NCI-H1436 (cell line): ENCODE measurements around the gene GYS1.

ENCODE experiments used
- DNase-seq: peaks from one replicate; lab custom pipeline; 2025; lab: John Stamatoyannopoulos, UW

The GYS1 gene

DNA sequence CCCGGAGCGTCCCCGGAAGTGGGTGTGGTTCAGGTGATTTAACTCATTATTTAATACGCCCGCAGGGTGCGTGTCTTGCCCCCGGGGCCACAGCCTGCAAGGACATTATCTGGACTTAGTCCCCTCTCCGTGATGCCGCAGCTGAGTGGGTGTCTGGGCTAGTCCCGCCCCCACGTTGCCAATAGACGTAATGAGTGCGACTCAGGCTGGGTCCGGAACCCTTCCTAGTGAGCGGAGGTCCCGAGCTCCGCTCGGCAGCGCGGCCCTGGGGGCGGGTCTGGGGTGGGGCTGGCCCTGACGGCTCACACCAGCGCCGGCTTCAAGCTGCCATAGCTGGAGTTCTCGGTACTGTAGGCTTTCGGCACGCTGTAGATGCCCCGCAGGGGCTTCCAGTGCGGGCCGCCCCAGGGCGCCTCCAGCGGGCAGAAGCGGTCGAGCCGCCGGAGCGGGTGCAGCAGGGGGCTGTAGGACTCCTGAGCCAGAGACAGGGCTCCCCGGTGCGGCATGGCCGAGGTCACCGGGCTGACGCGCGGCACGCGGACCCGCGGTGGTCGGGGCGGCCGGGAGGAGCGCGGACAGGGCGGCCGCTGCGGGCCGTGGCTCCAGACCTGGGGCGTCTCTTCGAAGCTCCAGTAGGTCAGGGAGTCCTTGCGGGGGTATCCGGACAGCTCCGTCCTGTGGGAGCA lies 24.7 kb upstream of the GYS1 start:
- peak; percentile 51 for DNase-seq

DNA sequence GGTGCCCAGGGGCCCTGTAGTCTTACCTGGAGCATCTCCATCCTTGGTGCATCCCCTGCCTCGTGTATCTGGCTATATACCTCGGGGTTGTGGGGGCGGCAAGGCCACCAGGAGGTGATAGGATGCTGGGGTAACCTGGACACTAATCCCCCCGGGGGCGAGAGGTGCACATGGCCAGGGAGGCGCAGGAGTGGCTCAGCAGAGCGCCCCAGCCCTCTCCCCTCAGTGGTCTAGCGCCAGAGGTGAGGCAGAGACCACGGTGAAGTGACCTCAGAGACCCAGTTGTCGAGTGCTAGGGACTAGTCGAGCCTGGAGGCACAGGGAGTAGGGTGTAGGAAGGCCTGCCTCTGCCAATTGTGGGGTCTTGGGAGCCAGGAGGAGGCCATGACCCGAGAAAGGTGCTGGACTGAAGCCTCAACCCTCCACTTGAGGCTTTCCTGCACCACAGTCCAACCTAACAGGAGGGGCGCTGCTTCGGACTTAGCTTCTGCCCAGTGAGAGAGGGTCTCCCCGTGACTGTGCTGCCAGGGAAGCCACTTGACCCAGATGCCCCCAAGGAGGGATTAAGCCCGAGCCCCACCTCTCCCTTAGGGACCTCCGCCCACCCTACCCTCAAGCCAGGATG lies 24.0 kb upstream of the GYS1 start, which contains the start of gene LHB:
Gene LHB (minus strand): TSS at position 51 of the 625 bp plus-strand sequence. CDS start 10 bp downstream, at position 41.
- DNase-seq, result no peak

DNA sequence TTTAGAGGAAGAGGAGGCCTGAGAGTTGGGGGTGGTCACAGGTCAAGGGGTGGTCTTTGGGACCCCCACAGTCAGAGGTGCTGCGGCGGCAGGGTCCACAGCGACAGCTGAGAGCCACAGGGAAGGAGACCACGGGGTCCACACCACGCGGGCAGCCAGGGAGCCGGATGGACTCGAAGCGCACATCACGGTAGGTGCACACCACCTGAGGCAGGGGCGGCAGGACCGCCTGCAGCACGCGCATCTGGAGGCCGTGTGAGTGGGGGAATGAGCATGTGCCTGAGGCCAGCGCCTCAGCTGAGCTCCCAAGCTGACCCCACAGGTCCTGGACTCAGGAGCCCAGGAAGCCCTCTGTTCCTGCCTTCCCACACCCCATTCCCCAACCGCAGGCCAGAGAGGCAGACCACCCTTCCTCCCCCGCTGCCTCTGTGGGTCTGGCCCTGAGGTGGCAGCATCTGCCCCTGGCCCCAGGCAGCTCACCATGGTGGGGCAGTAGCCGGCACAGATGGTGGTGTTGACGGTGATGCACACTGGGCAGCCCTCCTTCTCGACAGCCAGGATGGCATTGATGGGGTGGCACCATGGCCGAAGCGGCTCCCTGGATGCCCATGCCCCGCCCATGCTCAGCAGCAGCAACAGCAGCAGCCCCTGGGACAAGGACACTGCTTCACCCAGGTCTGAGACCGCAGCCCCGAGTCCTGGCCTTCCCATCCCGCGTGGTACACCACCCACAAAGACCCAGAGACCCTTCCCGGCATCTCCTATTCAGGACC lies 23.1 kb upstream of the GYS1 start:
- DNase-seq, result no peak

GRCh38 chr19:49014870-49015255 lies 21.8 kb upstream of the GYS1 start:
- no peak for DNase-seq

DNA sequence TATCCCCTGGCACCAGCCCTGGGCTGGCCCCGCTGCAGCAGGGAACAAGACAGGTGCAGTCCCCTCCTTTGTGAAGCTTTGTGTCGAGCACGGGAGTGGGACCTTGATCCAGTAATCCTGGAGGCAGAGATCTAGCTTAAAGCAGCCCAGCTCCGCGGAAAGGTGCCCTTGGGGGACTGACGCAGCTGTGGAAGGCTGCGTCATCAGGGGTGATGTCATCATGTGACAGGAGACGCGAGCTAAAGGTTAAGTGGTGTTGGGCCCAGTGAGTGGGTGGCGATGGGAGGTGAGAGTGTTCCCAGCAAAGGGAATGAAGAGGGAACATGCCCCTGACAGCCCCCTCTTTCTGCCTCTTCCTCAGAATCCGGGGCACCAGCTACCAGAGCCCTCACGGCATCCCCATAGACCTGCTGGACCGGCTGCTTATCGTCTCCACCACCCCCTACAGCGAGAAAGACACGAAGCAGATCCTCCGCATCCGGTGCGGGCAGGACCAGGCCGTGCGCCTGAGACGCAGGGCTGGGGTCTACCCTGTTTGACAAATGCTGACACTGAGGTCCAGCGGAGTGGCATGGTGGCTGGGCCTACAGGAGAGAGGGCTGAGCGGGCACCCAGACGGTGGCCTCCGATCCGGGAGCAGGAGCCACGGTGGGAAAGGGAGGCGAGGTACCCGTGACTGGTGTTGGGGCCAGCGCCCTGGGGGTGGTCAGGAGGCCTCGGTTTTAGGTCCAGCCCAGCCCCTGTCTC lies 21.2 kb upstream of the GYS1 start:
- no peak for DNase-seq

- DNase-seq, result no peak
Measured at GRCh38 chr19:49011194-49011593, 18.1 kb upstream of the GYS1 start.

DNA sequence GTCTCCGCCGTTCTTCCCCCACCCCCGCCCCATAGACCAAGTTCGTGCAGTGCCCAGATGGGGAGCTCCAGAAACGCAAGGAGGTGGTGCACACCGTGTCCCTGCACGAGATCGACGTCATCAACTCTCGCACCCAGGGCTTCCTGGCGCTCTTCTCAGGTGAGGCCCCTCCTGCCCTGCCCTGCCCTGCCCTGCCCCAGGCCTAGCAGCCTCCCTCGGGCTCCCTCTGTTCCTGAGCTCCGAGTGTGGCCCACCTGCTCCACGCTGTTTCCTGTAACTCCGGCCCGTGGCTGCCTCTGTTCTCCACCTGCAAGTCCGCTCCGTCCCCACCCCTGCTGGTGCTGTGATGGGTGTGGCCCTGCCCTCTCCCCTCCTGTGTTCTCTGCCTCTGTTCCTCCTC lies 17.3 kb upstream of the GYS1 start:
- DNase-seq, result no peak

- DNase-seq, result no peak
Measured at GRCh38 chr19:49009828-49010227, 16.7 kb upstream of the GYS1 start.

DNA sequence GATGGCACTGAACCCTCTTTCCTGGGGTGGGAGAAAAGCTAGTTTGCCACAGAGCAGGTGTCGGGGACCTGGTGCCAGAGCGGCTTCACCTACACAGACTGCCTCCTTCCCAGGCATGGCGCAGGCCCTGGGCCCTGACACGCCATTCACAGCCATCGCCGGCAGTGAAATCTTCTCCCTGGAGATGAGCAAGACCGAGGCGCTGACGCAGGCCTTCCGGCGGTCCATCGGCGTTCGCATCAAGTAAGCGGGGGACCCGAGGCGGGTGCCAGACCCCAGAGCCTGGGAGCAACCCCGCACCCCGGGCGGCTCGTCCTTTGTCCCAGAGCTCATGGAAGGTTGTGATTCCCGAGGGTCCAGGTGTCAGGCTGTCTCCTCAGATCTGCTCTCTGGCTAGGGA lies 13.8 kb upstream of the GYS1 start:
- DNase-seq, result no peak

DNA sequence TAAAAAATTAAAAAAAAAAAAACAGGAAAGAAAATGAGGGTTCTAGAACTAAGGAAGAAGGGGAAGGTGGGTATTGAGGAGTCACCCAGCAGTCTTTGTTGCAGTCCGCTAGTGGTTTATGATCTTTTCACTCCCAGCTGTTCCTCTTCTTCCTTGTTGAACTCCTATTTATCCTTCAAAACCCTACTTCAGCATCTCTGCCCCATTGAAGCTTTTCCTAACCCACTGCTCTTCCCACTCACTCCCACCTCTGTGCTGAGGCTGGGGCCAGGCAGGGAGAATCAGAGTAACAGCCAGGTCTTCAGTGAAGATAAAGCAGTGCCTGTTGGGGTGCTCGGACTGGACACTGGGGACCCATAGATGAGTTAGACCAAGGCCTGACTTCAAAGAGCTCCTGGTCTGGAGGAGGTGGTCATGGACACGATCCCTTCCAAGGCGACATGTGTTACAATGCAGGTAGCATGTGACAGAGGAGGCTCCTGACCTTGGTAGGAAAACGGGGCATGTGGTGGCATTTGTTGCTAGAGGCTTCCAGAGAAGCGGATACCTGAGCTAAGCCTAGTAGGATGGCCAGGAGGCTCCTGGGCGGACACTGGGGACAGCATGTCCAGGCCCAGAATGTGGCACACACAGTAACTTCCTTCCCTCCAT lies 12.0 kb upstream of the GYS1 start:
- DNase-seq, result no peak

- no peak for DNase-seq
Measured at GRCh38 chr19:49004133-49004532, 11.0 kb upstream of the GYS1 start.

DNA sequence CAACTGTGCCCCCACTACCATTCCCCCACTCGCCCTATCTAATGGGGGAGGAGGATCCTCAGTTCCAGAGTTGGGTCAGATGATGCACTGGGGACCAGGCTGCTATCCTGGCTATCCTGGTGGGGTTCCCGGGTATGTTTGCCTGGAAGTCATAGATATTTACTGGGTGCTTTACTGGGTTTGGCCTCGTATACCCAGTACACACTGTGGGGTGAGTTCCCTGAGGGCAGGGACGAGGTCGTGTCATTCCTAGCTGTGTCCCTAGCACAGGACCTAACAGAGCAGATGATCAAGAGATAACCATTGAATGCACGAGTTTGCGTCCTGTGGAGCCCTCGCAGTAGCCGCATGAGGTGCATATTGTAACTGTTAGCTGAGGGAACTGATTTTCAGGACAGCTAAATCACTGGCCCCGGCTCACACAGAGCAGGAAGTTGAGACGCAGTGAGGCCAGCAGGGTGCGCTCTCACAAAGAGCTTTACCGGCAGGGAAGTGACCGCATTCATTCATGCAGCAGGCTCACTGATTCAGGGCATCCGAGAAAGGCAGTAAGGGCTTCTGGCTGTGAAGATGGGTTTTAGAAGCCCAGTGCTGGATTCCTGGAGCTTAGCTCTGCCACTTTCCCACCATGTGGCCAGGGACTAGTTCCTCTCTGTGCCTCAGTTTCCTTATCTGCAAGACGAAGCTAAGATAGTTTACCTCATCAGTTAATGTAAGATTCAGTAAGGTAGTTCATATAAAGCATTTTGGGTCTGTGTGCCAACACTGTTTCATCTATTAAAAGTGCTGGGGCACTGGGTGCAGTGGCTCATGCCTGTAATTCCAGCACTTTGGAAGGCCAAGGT lies 6.6 kb upstream of the GYS1 start:
- DNase-seq, result no peak

GRCh38 chr19:48997972-48998371 lies 4.9 kb upstream of the GYS1 start:
- DNase-seq, result peak; percentile 41

DNA sequence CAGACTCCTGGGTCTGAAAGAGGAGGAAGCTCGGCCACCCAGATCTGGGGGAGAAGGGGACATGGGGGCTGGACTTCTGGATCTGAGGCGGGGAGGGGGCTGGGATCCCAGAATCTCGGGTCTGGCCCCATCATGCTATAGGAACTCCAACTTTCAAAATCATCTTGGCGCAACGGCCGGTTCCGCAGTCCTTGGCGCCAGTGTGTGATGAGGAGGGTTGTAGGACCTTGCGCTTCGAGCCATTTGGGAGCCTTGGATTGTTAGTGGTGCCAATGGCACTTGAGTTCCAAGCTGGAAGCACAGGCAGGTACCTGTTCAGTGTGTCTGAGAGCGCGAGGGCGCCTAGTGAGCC lies 902 bp upstream of the GYS1 start:
- no peak for DNase-seq

GRCh38 chr19:48992581-48993174 lies 431 bp downstream of the GYS1 start:
- no peak for DNase-seq

DNA sequence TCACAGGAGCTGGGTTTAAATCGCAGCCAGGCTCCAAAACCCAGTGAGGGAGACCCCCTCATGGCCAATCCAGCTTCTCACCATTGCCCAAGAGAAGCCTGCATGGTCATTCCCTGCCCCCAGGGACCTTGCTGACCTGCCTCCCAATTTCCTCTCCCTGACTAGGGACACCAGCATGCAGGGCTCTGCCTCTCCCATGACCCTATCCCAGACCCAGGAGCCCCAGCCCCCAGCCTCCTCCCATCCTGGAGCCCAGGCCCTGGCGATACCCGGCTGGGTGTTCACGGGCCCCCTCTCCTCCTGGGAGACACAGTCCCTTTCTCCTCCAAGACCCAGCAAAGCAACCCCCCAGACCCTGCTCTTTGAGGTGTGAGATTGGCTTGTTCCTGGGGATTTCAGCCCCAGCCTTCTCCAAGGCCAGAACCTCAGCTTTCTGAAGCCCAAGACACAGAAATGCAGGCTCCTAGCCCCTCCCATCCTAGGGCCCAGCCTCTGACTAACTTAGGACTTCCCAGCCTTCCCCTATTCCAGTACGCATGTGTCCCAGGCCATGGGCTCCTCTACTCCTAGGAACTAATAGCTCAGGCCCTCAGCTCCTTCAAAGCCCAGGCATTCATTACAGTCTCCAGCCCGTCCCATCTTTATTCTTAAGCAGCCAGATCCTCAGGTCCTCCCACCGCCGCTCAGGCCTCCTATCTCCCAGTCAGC lies 1.1 kb downstream of the GYS1 start:
- DNase-seq, result no peak

GRCh38 chr19:48991011-48991609 lies 2.0 kb downstream of the GYS1 start:
- no peak for DNase-seq

- DNase-seq, result no peak
Measured at GRCh38 chr19:48990400-48990799, 2.7 kb downstream of the GYS1 start.

DNA sequence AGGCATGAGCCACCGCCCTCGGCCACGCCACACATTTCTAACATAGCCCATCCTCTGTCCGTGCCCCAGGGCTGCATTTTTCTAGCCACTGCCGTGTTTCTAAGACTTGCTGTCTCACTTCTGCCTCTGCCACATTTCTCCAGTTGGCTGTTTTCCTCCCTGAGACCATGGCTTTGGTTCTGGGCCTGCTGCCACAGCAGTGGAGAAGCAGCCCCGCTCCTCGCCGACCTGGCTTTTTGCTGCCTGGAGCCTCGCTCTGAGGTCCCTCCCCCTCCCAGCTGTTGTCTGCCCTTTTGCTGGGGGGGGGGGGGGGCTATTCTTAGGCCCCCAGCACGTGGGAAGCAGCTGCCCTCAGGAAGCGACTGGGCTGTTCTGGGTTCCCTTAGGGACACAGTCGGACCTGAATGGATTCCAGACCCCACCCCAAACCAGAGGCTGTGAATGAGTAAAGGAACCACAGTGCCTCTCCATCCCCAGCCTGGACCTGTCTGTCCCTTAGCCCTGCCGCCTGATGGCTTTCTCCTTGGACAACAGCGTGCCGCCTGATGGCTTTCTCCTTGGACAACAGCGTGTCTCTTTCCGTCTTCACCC lies 3.3 kb downstream of the GYS1 start:
- DNase-seq, result no peak
